Midbrain (tissue), 1 donor: ENCODE data around the gene RNF4.

Experiments used
- DNase-seq: peaks from one replicate; lab custom pipeline; 2025; lab: John Stamatoyannopoulos, UW

Gene RNF4

DNA sequence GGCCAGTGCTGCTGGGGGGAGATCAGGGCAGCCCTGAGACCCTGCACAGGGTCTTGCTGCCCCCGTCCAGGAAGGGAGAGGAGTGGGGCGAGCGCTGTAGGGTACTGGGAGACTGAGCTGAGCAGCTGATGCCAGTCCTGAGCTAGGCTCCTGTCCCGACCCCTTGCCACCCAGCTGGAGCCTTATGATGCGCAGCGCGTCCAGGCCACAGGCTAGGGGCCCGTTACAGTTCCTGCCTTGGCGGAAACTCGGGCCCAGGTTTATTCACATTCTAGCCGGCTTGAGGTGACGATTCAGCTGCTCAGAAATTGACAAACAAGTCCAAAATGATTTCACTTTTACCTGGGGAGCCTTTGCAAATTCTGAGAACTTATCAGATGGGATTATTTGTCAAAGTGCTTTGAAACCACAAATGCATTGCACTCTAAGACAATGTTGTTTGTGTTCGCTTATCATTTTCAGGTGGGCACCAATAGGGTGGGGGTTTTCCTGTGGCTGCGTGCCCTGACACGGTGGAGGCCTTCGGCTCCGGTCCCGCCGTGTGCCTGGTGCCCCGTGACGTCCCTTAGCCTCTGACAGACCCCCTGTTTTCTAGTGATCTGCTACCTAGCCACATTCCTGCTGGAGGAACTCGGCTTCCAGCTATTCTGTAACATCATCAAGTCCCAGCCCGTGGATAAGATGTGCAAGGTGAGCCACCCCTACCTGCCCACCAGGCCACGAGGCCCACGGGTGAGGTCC, 31.3 kb upstream of the RNF4 start:
- DNase-seq: no peak

GRCh38 chr4:2438822-2439718, 29.8 kb upstream of the RNF4 start:
- DNase-seq: peak; percentile 42

DNA sequence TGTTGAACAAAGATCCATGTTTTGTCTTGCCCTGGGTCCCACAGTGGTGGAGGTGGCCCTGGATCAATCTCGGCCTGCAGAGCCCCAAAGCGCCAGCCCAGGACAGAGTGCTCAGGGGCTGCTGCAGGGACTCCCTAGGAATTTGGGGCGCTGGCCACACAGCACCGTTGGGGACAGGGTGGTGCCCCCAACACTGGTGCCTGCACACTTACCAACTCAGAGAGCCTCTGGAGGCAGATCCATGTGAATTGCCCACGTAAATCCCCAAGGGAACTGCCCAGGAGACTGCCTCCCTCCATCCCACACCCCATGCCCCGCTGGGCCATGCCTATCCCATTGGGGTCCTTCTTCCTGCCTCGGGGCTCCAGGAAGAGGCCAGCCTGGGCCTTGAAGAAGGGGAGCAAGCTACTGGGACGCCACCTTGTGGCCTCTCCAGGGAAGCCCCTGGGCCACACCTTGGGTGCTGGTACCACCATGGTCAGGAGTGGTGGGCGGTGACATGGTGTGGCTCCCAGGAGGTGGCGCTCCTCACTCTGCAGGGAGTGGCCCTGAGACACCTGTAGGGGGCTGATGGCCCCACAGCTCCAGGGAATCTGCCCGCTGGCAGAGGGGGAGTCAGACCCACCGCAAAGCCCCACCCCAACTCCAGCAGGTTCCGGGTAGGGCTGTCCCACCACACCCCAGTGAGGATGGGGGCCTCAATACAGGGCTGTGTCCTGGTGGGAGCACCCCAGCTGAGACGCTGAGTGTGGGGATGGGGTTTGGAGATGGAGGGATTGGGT, 27.3 kb upstream of the RNF4 start:
- DNase-seq: no peak

GRCh38 chr4:2442175-2442993, 26.5 kb upstream of the RNF4 start:
- DNase-seq: no peak

DNA sequence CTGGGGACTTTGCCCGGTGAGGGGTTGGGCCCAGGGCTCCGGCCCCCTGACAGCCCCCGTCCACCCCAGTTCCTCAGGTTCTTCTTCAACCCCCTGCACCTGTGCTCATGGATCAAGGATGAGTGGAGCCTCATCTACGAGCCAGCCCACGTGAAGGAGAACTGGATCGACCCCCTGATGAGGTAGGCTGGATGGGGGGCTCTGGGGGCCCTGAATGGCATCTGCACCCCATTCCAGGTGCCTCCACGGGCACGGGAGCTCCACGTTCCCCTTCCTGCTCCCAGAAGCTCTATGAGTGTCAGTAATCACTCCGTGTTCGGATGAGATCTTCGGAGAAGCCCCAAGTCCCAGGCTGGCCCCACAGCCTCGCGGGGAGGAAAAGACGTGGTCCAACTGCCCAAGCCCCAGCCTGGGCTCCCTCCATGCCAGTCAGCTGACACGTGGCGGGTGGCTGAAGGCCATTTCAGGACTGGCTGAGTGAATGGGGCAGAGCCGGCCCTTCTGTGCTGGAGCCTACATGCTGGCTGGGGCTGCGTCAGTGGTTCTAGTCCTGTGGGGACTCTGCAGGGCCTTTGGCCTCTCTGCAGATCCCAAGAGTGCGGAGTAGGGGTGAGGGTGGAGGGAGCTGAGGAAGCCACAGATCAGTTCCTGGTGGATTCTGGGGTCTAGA, 25.7 kb upstream of the RNF4 start:
- no peak for DNase-seq

DNA sequence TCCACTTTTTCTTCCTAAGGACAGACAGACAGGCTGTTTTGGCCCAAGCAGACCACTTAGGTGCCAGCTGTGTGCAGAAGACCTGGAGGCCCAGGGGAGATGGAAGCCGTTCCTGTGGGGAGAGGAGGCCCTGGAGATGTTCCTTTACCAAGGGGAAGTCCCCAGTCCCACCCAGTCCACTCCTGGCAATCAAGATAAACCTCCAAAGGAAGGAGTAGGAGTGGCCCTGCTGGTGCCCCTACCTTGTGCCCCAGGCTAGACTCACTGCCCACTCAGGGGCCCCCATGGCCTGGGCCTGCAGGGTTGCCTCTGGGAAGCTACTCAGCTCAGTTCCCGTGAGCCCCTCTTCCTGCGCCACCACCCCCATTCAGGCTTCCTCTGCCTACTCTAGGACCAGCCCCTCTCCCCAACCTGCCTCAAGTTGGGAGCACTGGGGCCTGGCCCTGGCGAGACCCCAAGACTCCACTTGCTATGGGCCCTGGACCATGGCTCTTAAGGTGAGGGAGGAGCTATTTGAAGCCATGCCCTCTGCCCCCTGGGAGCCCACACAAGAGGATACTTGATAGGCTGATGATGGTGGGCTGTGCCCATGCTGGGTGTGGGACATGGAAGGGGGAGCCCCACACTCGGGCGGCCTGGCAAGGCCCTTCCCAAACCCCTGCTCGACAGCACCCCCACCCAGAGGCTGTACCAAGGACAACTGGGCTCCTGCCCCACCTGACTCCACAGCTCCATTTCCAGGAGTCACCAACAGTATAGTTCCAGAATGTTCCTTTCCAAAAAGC, 24.8 kb upstream of the RNF4 start:
- no peak for DNase-seq

DNA sequence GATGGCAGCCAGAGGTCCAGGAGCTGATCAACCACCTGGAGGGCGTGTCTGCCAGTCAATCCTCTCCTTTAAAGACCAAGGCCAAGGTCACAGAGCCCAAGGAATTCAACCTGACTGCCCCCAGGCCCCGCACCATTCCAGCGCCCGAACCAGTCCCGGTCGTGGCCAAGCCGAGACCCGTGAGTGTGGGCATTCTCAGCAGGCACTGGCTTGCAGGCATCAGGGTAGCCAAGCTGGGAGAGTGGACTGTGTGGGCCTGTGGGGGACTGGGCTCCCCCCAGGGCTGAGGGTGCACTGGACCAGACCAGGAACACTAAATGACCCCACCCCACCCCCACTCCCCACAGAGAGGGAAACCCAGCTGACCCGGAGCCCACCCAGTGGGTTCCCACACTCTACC, 23.8 kb upstream of the RNF4 start:
- no peak for DNase-seq

GRCh38 chr4:2445571-2445970, 23.3 kb upstream of the RNF4 start:
- no peak for DNase-seq

- no peak for DNase-seq
Measured at GRCh38 chr4:2446656-2447564, 22.0 kb upstream of the RNF4 start.

- DNase-seq: no peak
Measured at GRCh38 chr4:2448589-2448988, 20.3 kb upstream of the RNF4 start.

GRCh38 chr4:2449051-2449450, 19.9 kb upstream of the RNF4 start:
- no peak for DNase-seq

- no peak for DNase-seq
Measured at GRCh38 chr4:2449511-2450392, 19.2 kb upstream of the RNF4 start.

DNA sequence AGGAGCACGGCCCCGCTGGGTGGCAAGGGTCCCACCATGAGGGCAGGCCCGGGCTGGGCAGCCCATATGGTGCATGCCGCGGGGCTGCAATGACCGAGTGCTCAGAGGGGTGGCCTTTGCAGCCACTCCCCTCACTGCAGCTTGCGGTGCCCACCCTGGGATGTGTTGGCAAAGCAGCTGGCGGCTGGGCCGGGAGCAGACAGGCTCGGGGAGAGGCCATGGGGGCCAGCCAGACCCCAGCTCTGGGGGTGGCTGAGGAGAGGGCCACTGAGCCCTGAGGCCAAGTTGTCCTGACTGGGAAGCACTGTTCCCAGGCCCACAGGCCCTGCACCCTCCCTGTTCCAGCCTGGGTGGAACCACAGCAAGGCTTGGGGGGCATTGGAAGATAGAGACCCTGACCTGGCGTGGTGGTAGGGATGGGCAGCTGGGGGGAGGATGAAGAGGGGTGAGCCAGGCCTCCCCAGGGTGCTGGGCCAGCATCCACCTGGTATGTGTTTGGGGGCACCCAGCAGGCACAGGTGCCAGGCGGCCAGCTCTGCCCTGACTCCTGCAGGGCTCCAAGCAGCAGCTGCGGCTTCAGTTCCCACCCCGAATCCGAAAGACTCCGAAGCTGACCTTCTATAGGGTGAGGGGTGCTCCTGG, 18.4 kb upstream of the RNF4 start:
- DNase-seq: no peak

DNA sequence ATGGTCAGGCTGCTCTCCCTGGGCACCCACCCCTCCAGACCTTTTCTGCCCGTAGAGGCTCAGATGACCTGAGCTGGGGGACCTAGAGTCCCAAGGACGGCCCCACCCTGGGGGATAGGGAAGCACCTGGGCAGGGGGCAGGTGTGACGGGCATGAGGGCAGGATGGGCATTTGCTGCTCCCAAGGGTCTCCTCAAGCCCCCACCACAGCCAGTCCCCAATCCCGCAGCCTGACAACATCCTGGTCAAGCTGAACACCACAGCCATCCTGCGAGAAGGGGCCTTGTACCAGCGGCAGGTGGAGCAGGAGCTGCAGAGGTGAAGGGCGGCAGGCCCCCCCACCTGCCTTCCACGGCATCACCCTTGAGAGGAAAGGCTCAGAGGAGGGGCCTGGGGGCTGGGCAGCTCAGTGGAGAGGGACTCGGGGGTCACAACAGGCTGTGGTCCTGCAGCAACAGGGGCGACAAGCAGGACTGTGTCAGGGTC, 17.8 kb upstream of the RNF4 start:
- DNase-seq: no peak

GRCh38 chr4:2451821-2452785, 16.8 kb upstream of the RNF4 start:
- no peak for DNase-seq
